ENCODE data around the gene NLRP14. TPM values are rescaled to one million over a fixed set of nuclear protein-coding genes. Genes with fewer than 3 reads are reported as not detected.

The NLRP14 gene
- total RNA-seq, 2 donors from 2014 or later, result under 0.01 to 0.33 TPM

DNA sequence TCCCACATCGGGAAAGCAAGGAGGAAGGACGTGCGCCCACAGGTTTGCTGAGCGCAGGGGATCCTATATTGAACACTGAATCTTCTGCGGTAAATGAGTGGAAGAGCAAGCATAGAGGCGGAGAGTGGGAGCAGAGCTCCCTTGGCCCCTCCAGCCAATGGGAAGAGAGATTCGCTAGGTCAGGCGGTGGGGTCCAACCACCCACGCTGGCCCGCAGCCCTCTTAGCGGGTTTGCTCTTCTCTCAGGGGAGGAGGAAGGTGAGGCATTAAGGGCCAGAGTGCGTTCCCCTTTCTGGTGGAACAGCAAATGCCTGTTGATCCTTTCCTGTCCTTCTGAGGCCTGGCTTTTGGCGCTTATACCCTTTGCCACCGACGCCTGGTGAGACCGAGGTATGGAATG lies 10.6 kb downstream of the NLRP14 start:
- Histone ChIP-seq H3K27me3 (no peaks in the 10 kb centered on the region), H3K27ac (no peak overlapping the region), H3K36me3 (replicated peaks in 1 of 2; ENCODE audit: insufficient read depth in 1 of 2, low read depth in 2 of 2) (no peaks in the 10 kb centered on the region), H3K4me3 (no peak overlapping the region), H3K9me3 (no peaks in the 10 kb centered on the region), H3K4me1 (no peaks in the 10 kb centered on the region)
- intact Hi-C loops (cut with DNase I), result no loop called here
- no peak for TF ChIP-seq POLR2A (IDR thresholded peaks at IDR 0.05)
- TF ChIP-seq, protein P1, sequence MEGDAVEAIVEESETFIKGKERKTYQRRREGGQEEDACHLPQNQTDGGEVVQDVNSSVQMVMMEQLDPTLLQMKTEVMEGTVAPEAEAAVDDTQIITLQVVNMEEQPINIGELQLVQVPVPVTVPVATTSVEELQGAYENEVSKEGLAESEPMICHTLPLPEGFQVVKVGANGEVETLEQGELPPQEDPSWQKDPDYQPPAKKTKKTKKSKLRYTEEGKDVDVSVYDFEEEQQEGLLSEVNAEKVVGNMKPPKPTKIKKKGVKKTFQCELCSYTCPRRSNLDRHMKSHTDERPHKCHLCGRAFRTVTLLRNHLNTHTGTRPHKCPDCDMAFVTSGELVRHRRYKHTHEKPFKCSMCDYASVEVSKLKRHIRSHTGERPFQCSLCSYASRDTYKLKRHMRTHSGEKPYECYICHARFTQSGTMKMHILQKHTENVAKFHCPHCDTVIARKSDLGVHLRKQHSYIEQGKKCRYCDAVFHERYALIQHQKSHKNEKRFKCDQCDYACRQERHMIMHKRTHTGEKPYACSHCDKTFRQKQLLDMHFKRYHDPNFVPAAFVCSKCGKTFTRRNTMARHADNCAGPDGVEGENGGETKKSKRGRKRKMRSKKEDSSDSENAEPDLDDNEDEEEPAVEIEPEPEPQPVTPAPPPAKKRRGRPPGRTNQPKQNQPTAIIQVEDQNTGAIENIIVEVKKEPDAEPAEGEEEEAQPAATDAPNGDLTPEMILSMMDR (IDR thresholded peaks at IDR 0.05), result no peak
- DNase-seq (no peak), ATAC-seq (no peak)
- WGBS, 2 donors, result 86 to 90% methylated on average over 11 to 16 of the region's 16 CpGs

DNA sequence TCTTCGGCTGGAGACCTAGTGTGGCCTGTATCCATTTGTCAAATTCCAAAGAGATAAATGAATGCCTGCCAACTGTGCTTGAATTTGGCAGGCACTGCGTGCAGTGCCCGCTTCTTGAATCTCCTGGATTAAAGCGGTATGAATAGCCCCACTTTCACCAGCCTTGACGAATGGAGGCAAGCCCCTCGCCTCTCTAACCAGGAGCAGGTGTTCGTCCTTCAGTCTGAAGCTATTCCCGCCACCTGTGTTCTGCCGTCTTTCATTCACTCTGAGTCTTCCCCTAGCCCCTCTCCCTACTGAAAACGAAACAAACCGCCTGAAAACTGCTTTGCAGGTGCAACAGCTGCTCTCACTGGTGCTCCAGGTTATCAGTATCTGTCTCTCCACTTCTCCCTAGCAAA lies 11.2 kb downstream of the NLRP14 start:
- DNase-seq, result no peak
- ATAC-seq, result no peak

DNA sequence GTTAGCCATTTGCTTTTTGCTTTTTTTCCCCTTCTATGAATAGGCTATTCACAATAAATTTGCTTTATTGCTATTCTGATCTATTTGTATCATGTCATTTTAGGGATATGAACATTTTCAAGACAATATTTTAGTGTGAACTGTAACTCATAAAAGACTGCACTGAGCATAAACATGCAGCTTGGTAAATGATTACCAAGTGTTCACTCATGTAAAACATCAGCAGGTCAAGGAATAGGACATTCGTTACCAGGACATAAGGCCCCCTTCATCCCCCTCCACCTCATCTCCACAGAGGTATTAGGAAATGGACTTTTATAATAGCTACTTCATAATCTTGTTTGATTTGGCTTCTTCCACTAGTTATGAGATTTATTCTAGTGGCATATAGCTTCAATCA lies 12.4 kb downstream of the NLRP14 start:
- WGBS, 2 donors, result 0 to 24% methylated on average over 1 of the region's 1 CpG

More for the DNA sequence above, 11.2 kb downstream of the NLRP14 start:
- intact Hi-C loops (cut with DNase I), result no loop called here
- no peaks in the 10 kb centered on the region for H3K36me3 ChIP-seq (replicated peaks in 1 of 2; ENCODE audit: insufficient read depth in 1 of 2, low read depth in 2 of 2)
- TF ChIP-seq, protein P1 (IDR thresholded peaks at IDR 0.05), result no peak
- H3K27ac ChIP-seq, result no peak overlapping the region
- H3K4me3 ChIP-seq, result no peak overlapping the region
- H3K27me3 ChIP-seq, result no peaks in the 10 kb centered on the region
- H3K9me3 ChIP-seq, result no peaks in the 10 kb centered on the region
- WGBS, 2 donors, result 43 to 65% methylated on average over 11 of the region's 11 CpGs
- H3K4me1 ChIP-seq, result no peaks in the 10 kb centered on the region

DNA sequence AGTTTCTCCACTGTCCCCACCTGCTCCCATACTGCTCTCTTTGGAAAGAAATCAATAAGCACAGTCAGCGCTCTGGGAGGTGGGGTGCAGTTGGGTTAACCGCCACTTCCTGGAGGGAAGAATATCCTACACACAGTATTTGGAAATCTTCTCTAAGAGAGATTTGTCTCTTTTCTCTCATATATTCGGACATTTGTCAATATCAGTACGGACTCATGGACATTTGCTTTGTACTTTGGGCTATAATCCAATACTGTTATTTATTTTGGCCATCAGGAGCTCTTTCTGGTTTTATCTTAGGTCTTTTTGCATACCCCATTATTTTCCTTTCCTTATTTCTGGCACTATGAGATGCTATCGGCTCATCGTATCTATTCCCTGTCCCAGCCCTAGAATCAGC lies 13.7 kb downstream of the NLRP14 start:
- Histone ChIP-seq H3K4me1 (no peaks in the 10 kb centered on the region), H3K27ac (no peak overlapping the region), H3K36me3 (replicated peaks in 1 of 2; ENCODE audit: insufficient read depth in 1 of 2, low read depth in 2 of 2) (no peaks in the 10 kb centered on the region), H3K4me3 (no peak overlapping the region), H3K27me3 (no peaks in the 10 kb centered on the region), H3K9me3 (no peaks in the 10 kb centered on the region)
- 56 to 57% methylated on average over 6 of the region's 6 CpGs for WGBS, 2 donors
- TF ChIP-seq POLR2A (IDR thresholded peaks at IDR 0.05), result no peak
- TF ChIP-seq, protein P1 (IDR thresholded peaks at IDR 0.05), result no peak
- no peak for ATAC-seq
- no peak for DNase-seq
- intact Hi-C loops (cut with DNase I), result no loop called here

More for the DNA sequence above, 12.4 kb downstream of the NLRP14 start:
- Histone ChIP-seq H3K27ac (no peak overlapping the region), H3K4me3 (no peak overlapping the region), H3K9me3 (no peaks in the 10 kb centered on the region), H3K27me3 (no peaks in the 10 kb centered on the region), H3K4me1 (no peaks in the 10 kb centered on the region), H3K36me3 (replicated peaks in 1 of 2; ENCODE audit: insufficient read depth in 1 of 2, low read depth in 2 of 2) (no peaks in the 10 kb centered on the region)
- DNase-seq (no peak), ATAC-seq (no peak)
- TF ChIP-seq, protein P1 (IDR thresholded peaks at IDR 0.05), result no peak
- no peak for TF ChIP-seq POLR2A (IDR thresholded peaks at IDR 0.05)
- intact Hi-C loops (cut with DNase I), result no loop called here

DNA sequence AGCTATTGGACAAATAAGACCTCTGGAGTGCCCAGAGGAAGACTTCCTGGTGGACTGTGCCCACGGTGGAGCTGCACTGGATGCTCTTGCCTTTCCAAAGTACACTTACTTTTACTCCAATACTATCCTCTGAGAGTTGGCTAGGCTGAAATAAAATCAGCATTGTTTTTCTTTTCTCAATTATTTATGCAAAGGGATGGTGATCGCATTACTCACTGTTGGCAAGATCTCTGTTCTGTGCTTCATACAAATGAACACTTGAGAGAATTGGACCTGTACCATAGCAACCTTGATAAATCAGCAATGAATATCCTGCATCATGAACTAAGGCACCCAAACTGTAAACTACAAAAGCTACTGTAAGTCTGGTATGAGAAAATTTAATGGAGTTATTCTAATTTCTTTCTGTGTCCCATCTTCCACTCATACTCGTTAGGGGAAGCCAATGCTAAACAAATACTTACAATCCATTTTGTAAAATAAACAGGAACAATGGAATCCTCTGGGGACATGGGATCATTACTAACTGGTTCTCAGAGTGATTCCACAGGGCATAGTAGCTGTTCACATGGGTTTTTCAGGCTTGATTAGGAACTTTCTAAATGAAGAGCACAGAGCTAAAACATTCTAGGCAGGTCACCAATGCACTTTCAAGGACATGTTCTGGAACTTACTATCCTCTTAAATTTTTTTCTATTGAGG lies 26.3 kb downstream of the NLRP14 start:
- H3K4me3 ChIP-seq, result no peak overlapping the region
- no peak for DNase-seq
- TF ChIP-seq, protein P1 (IDR thresholded peaks at IDR 0.05), result no peak
- TF ChIP-seq POLR2A (IDR thresholded peaks at IDR 0.05), result no peak
- H3K36me3 ChIP-seq (replicated peaks in 1 of 2; ENCODE audit: insufficient read depth in 1 of 2, low read depth in 2 of 2), result no peaks in the 10 kb centered on the region
- no peak overlapping the region for H3K27ac ChIP-seq
- WGBS, 2 donors, result 56 to 58% methylated on average over 3 of the region's 3 CpGs
- no peaks in the 10 kb centered on the region for H3K4me1 ChIP-seq
- H3K9me3 ChIP-seq, result no peaks in the 10 kb centered on the region
- intact Hi-C loops (cut with DNase I), result no loop called here
- no peak for ATAC-seq
- H3K27me3 ChIP-seq, result no peaks in the 10 kb centered on the region

Measured in body of pancreas (tissue), 4 donors.